OCI-LY3 (cell line): ENCODE measurements around the gene JMJD6.

Experiments used
- CTCF ChIP-seq: fragments of 200-600, 300-600 bp; sonication (generic); IDR thresholded peaks from 2 replicates; pipeline ENCODE4 v1.5.1; 2014; ENCODE audit warnings: antibody characterized with exemption, low read length, low read depth
- EZH2phosphoT487 ChIP-seq: fragments of 200-600 bp; shearing (Covaris generic); IDR thresholded peaks from 2 replicates; pipeline ENCODE4 v1.6.1; 2018; ENCODE audit warnings: antibody characterized with exemption, mixed run types, low read depth

DNA sequence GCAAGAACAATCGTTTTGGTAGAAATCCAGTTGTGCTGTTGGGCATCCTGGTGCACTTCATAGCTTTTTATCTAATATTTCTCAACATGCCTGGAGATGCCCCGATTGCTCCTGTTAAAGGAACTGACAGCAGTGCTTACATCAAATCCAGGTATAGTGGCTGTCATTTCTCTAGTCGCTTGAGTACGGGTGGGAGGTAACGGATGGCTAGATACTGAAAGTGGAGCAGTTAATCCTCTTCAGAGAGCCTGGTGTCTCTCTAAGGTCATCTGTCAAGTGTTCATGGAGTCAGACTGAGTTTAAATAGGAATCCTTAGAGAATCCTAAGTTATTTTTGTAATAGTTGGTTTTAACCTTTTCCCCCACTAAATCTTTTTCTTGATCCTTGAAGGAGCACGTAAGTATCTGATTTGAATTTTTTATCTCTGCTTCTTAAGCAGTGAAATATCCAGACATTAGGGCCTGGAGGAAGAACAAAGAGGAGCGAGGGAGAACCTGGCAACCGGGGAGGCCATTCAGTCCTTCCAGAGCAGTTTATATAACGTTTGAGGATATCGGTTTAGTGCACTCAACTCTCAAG, 48.7 kb upstream of the JMJD6 start:
- no peak for TF ChIP-seq CTCF
- no peak for TF ChIP-seq EZH2phosphoT487
